NCI-H2227 treated with DMSO at 0.1 percent for 48 hours (cell line): ENCODE data around the gene PRX.
"Not testable (repeated sequence)": the region's sequence is repeated elsewhere in the genome, so short reads cannot be mapped to it uniquely, and the experiment has no call there.

ENCODE experiments used
- DNase-seq: peaks from one replicate; lab custom pipeline; 2025; lab: John Stamatoyannopoulos, UW

PRX gene, protein sequence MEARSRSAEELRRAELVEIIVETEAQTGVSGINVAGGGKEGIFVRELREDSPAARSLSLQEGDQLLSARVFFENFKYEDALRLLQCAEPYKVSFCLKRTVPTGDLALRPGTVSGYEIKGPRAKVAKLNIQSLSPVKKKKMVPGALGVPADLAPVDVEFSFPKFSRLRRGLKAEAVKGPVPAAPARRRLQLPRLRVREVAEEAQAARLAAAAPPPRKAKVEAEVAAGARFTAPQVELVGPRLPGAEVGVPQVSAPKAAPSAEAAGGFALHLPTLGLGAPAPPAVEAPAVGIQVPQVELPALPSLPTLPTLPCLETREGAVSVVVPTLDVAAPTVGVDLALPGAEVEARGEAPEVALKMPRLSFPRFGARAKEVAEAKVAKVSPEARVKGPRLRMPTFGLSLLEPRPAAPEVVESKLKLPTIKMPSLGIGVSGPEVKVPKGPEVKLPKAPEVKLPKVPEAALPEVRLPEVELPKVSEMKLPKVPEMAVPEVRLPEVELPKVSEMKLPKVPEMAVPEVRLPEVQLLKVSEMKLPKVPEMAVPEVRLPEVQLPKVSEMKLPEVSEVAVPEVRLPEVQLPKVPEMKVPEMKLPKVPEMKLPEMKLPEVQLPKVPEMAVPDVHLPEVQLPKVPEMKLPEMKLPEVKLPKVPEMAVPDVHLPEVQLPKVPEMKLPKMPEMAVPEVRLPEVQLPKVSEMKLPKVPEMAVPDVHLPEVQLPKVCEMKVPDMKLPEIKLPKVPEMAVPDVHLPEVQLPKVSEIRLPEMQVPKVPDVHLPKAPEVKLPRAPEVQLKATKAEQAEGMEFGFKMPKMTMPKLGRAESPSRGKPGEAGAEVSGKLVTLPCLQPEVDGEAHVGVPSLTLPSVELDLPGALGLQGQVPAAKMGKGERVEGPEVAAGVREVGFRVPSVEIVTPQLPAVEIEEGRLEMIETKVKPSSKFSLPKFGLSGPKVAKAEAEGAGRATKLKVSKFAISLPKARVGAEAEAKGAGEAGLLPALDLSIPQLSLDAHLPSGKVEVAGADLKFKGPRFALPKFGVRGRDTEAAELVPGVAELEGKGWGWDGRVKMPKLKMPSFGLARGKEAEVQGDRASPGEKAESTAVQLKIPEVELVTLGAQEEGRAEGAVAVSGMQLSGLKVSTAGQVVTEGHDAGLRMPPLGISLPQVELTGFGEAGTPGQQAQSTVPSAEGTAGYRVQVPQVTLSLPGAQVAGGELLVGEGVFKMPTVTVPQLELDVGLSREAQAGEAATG (N-terminal part only)

DNA sequence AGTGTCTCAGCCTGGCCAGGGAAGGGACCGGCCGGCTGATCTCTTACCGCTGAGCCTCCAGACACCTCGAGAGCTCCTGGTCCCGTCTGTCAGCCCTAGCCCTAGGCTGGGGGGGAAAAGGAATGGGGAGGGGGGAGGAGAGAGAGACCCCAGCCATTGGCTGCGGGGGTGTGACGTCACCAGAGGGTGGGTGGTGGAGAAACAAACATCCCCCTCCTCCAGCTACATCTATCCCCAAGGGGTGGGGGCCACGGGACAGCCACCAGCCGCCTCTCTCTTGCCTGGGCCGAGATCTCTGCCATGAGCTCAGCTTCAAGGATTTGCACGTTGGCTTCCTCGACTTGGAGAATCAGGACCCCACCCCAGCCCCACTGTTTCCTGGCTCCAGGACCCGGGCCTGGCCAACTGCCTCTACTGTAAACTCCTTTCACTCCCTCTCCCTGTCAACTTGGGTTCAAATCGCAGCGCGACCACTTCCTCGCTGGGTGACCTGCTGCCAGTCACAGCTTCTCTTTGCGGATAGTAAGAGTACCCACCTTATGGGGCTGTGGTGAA, at the start of gene PRX:
TSS of gene PRX (minus strand) at position 88 of the 555 bp plus-strand sequence. CDS start 5,446 bp downstream, outside the sequence.
- peak; percentile 47 for DNase-seq

DNA sequence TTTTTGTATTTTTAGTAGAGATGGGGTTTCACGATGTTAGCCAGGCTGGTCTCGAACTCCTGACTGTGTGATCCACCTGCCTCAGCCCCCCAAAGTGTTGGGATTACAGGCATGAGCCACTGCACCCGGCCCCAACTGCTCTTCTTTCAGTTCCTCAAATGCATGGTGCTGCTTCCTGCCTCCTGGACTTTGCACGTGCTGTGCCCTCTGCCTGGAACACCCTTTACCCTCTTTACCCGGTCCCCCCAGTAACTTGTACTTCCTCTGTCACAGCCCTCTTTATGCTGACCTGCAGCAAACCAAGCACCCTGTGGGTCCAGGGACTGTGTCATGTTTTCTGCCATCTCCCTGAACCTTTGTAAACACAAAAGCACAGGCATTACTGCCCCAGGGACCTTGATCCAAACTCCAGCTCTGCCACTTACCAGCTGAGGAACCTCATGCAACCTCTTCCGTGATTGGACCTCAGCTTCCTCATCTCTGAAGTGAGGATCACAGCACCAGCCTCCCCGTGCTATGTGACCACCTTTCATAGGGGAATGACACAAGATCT, 48.6 kb upstream of the PRX start:
- no peak for DNase-seq

DNA sequence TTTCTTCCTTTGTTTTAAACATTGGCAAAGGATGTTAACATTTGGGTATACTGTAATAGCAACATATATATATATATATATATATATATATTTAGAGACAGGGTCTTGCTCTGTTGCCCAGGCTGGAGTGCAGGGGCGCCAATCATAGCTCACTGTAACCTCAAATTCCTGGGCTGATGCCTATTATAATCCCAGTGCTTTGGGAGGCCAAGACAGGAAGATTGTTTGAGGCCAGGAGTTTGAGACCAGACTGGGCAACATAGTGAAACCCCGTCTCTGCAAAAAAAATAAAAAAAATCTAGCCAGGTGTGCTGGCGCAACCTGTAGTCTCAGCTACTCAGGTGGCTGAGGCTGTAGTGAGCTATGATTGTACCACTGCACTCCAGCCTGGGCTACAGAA, 47.0 kb upstream of the PRX start:
- DNase-seq: no peak

DNA sequence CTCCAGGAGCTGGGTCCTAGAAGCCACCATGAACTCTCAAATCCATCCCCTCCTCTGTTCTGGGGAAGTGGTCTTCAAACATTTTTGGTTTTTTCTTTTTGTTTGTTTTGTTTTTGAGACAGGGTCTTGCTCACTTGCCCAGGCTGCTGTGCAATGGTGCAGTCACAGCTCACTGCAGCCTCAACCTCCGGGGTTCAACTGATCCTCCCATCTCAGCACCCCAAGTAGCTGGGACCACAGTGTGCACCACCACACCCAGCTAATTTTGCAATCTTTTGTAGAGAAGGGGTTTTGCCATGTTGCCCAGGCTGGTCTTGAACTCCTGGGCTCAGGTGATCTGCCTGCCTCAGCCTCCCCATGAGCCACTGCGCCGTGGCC, 45.4 kb upstream of the PRX start:
- no peak for DNase-seq

DNA sequence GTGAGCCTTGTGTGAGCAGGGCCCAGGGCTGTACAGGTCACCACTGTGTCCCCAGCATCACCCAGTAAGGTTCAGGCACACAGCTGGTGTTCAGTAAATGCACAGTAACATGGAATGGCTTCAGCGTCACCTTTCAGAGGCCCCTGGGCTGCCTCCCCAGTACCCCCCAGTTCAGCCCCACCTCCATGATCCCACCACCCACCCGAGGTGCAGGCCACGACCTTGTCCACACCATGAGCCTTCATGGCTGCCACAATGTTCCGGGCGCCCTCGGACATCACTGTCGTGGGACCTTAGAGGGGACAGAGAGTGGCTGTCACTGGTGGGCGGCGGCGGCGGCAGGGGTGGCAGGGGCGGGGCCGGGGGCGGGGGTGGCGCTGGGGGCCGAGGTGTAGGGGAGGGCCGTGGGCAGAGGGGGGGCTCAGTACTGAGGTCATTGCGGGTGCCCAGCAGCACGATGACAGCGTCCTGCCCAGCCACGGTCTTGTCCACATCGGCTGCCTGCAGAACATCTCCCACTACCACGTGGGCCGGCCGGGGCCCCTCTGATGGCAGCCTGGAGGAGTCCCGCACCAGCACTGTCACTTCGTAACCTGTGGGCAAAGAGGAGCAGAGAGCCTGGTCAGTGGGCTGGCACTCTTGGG, 44.9 kb upstream of the PRX start:
- no peak for DNase-seq

DNA sequence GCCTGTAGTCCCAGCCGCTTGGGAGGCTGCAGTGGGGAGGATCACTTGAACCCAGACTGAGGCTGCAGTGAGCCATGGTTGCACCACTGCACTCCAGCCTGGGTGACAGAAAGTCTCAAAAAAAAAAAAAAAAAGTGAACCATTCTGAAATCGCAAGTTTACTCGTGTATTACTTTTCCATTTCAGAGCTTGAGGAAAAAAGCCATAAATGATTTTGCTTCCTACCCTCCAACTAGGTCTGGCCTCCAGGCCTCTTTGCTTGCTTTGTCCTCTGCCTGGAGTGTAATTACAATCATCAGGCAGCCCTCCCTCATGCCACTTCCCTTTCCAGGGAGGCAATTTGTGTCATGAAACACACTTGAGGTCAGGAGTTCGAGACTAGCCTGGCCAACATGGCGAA, 43.9 kb upstream of the PRX start:
- no peak for DNase-seq

DNA sequence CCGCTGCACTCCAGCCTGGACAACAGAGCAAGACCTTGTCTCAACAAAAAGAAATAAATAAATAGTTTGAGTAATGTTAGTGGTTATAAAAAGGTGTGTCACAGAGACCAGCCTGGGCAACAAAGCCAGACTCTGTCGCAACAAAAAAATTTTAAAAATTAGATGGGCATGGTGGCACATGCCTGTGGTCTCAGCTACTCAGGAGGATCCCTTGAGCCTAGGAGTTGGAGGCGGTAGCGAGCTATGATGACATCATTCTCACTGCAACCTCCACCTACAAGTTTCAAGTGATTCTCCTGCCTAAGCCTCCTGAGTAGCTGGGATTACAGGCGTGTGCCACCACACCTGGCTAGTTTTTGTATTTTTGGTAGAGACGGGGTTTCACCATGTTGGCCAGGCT, 40.8 kb upstream of the PRX start:
- DNase-seq: not testable (repeated sequence)

DNA sequence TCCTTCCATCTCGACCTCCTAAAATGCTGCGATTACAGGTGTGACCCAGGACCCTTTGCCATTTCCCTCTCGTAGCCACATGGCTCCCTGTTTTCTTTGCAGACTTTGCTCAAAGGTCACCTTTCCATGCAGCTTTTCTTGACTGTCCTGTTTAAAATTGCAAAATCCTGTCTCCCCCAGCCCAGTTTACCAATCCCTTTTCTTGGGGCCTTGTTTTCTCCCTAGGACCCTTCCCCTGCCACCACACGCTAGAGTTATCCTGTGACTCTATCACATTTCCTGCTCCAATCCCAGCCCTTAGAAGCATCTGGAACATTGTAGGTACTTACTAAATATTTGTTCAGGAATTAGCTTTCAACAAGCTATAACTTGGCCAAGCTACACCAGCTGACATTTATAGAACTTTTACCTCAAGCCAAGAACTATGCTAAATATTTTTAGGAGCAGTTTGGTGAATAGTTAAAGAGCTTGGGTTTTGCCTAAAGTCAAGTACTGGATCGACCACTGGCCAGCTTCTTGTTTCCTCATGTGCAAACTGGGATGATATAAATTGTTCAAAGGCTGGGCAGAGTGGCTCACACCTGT, 40.1 kb upstream of the PRX start:
- no peak for DNase-seq

DNA sequence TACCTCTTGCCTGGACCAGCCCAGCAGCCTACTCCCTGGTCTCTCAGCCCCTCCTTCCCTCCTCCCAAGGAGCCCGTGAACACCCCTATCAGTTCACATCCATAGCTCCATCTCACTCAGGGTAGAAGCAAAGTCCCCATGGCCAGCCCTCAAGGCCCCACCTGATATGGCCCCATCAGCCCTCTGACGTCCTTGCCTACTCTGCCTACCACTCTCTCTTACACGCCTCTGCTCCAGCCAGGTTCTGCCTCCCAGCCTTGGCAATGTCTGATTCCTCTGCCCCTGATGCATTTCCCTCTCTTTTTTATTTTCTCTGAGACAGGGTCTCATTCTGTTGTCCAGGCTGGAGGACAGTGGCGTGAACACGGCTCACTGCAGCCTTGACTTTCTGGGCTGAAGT, 38.8 kb upstream of the PRX start:
- DNase-seq: no peak

DNA sequence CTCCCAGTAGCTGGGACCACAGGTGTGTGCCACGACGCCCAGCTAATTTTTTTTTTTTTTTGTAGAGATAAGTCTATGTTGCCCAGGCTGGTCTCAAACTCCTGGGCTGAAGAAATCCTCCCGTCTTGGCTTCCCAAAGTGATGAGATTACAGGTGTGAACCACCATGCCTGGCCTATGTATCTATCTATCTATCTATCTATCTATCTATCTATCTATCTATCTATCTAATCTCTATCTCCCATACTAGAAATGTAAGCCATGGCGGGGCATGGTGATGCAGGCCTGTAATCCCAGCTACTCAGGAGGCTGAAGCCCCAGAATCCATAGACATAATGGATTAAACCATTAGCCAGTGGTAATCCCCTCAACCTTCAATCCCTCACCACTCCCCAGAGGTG, 37.5 kb upstream of the PRX start:
- DNase-seq: no peak

DNA sequence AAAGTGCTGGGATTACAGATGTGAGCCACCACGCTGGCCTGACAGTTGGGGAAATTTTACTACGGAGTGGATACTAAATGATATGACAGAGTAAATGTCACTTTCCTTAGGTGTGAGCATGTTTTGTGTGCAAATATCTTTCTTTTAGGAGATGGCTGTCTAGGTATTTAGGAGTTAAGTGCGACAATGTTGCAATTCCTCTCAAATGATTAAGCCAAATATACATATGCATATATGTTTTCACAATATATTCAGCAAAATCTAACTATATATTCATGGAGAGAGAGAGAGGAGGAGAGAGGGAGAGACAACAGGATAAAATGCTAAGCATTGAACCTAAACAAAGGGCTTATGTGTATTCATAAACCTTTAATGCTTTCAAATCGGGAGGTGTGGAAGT, 36.3 kb upstream of the PRX start:
- no peak for DNase-seq

DNA sequence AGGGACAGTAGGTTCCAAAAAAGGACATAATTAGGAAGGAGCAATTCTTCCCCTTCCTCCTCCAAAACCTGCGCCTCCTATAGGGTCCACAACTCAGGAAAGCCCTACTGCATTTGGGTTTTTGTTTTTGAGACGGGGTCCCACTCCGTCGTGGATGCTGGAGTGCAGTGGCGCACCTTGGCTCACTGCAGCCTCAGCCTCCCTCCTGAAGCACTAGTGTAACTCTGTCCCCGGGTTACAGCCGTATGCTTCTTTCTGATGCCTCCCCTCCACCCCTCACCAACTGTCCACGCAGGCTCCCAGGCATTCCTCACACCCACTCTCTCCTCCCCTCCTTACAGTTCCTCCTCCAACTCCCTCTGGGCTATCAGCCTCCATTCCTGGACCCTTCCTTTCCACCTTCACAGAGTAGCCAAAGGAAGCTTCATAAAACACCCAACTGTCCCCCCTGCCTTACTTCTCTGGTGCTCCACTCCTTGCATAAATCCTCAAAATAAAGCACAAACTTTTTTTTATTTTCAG, 33.1 kb upstream of the PRX start:
- DNase-seq: no peak

DNA sequence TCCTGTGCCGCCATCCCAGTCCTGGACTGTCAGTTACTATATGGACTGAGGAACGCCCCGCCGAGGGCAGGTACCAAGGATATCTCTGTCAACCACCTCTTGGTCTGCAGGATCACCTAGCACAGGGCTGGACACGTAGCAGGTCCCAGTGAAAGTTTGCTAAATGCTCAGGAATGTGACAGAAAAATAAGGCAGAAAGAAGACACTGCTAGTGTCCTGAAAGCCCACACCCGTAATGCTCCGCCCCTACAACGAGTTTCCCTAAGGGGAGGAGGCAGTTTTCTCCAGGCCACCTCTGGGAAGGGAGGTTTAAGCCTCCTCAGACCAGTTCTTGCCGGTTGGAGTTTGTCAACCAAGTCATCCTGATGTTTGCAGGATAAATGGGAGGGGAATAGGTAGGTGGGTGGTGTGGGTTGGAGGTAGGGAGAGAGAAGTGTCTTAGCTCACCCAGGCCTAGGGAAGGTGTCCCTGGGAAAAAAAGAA, 32.6 kb upstream of the PRX start:
- peak; percentile 33 for DNase-seq

DNA sequence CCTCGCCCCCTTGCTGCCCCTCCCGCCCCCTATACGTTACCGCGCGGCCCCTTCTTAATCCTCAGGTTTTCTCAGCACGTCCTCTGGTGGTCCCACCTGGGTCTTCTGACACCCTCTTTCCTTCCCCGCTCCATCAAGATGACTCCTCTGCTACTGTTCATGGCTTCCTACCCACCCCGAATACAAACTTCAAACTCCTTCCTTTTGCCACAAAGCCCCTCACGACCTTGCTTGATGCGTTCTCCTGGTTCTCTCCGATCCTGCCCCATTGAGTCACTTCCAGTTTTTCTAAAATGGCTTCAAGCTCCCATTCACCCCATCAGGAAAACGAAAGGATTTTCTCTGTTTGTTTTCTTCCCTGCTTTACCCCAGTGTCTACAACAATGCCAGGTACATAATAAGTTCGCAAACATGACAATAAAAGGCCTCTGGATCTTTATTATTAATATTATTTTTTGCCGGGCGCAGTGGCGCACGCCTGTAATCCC, 31.7 kb upstream of the PRX start:
- DNase-seq: no peak

DNA sequence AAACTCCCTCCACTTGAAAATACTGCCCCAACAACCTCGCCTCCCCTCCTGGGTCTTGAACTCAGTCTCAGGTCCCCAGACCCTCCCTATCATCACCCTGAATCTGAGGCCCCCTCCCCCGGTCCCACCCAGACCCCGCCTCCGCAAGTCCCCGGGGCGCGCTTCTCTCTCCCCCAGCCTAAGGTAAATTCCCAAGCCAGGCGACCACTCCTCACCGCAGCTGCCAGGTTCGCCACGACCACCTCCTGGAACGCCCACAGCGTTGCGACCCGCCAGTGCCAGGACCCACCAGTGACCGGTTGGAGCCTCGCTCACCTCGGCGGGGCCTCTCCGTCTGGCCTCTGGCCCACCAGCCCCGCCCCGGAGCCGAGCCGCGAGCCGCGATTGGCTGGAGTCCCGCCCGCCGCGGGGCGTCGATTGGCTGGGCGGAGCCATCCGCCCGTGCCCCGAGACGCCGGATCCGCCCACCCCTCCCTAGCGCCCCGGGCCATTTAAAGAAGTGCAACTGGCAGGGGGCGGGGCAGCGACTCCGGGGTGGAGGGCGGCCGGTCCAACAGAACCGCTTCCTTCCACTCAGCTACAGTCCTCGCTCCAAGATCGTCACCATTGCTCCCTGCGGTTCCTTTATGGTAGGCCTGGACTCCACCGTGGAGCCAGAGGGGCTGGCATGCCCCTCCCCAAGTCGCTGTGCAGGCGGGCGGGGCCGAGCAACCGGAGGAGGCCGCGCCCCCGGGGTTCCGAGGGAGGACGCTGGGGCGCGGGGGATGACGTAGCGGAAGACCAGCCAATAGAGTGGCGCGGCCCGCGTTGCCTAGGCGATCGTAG, 31.0 kb upstream of the PRX start, which contains the start of gene SERTAD3:
TSS of gene SERTAD3 (minus strand) at position 336 of the 825 bp plus-strand sequence. CDS start 2,255 bp downstream, outside the sequence.
- peak; percentile 100 for DNase-seq

DNA sequence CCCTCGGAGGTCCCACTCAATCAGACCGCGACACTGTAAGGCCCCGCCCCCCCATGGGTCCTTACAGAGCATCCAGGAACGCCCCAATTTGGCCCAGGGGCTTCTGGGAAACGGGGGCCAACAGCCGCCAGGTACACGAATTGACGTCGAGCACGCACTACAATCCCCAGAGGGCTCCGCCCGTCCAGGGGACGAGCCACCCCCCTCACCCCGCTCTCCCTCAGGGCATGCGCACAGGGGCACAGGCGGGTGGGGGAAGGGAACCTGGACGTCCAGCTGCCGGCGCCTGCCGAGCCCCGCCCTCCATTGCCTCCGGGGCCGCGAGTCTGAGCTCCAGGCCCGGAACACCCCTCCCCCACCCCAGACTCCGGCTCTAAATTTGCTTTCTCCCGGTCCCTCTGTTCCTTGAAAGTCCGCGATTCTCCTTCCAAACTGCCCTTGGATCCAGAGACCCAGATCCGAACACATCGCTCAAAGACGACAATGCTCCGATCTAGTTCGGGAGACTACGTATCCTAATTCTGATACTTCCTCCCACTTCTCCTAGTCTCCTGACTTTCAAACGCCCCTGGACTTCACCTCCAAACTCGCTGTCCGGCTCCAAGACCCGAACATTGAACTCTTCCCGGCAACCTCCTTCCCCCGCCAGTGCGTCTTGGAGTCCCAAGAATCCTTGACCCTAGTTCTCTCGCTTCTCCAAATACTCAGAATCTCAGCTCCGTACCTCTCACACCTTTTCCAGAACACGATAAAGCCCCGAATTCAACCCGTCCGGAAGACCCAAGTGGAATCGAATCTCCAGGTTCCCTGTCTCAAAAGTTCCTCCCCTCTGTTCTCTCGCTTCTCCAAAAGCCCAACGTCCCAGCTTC, 30.2 kb upstream of the PRX start:
- DNase-seq: peak; percentile 100

DNA sequence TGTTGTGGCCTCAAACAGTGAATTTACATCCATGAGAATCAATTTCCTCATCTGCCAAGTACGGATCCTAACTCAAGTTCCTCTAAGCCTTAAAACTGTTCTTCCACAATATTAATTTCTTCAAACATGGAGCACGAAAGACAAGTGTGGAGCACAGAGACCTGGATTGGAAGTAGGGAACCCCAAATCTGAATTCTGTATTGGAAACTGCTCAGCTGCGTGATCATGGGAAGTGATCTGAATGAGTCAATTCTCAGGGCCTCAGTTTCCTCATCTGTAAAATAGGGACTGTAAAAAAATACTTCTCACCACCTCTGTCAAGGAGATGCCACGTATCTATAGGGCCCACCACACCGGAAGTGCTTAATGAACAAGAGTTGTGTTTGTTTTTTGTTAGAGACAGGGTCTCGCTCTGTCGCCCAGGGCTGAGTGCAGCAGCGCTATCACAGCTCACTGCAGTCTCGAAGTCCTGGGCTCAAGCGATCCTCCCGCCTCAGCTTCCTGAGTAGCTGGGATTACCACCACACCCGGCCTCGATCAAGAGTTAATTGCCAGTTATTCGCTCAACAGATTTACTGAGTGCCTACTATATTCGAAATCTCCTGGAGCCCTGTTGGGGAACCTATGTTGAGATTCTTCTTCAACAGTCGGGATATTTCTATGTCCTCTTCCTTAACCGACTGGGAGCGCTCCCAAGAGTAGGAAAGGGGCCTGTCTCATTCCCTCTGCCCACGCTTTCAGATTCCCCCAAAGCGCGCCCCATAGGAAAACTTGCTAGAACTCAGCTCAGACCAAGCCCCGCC, 29.4 kb upstream of the PRX start:
- no peak for DNase-seq
